ENCODE measurements around the gene PRR22.

DNA sequence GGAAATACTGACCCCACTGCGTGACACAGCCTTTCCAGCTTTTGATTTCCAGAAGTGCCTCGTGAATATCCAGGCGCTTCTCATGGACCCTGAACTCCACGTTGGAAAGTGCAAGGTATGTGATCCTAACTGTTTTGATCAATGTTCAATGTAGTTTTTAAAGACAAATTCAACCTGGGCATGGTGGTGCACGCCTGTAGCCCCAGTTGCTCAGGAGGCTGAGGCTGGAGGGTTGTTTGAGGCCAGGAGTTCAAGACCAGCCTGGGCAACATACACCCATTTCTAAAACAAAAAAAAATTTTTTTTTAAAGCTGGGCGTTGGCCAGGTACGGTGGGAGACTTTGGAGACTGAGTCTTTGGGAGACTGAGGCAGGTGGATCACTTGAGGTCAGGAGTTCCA lies 32.8 kb downstream of the PRR22 start:
- no peak for TF ChIP-seq ZFX (IDR thresholded peaks at IDR 0.05)
- TF ChIP-seq, protein P1, sequence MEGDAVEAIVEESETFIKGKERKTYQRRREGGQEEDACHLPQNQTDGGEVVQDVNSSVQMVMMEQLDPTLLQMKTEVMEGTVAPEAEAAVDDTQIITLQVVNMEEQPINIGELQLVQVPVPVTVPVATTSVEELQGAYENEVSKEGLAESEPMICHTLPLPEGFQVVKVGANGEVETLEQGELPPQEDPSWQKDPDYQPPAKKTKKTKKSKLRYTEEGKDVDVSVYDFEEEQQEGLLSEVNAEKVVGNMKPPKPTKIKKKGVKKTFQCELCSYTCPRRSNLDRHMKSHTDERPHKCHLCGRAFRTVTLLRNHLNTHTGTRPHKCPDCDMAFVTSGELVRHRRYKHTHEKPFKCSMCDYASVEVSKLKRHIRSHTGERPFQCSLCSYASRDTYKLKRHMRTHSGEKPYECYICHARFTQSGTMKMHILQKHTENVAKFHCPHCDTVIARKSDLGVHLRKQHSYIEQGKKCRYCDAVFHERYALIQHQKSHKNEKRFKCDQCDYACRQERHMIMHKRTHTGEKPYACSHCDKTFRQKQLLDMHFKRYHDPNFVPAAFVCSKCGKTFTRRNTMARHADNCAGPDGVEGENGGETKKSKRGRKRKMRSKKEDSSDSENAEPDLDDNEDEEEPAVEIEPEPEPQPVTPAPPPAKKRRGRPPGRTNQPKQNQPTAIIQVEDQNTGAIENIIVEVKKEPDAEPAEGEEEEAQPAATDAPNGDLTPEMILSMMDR (IDR thresholded peaks at IDR 0.05 in 2 of 3, conservative IDR thresholded peaks at IDR 0.05 in 1 of 3; ENCODE audit: borderline replicate concordance in 1 of 3, insufficient read depth in 1 of 3, low read depth in 2 of 3, low read length in 2 of 3): no peak
- TF ChIP-seq, protein P2, sequence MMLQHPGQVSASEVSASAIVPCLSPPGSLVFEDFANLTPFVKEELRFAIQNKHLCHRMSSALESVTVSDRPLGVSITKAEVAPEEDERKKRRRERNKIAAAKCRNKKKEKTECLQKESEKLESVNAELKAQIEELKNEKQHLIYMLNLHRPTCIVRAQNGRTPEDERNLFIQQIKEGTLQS (IDR thresholded peaks at IDR 0.05): no peak
- TF ChIP-seq JUND (IDR thresholded peaks at IDR 0.05): no peak
- no peak for TF ChIP-seq CBX3 (IDR thresholded peaks at IDR 0.05; ENCODE audit: low read depth)
- TF ChIP-seq SRF (IDR thresholded peaks at IDR 0.05; ENCODE audit: low read depth): no peak
- TF ChIP-seq EZH2 (IDR thresholded peaks at IDR 0.05): no peak

Data from HCT116 (cell line).